ENCODE data around the gene SETX.

DNA sequence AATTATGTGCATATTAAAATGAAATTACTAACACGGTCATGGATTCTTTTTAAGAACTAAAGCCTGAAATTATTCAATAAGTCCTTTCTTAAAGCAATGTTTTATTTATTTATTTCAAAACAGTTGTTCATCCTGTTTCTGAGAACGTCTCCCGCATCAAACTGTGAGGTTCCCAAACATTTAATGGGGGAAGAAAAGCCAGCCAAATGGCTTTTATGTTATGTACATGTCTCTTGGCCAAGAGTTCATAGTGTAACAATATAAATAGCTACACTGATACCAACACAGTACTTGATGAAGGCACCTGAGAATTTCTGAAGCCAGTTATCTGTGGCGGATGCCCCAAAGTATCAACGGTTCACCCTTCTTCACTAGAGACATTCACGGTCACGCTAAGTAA lies 36.2 kb upstream of the SETX start:
- no peak for TF ChIP-seq POLR2A (IDR thresholded peaks at IDR 0.05)
- TF ChIP-seq, protein P1, sequence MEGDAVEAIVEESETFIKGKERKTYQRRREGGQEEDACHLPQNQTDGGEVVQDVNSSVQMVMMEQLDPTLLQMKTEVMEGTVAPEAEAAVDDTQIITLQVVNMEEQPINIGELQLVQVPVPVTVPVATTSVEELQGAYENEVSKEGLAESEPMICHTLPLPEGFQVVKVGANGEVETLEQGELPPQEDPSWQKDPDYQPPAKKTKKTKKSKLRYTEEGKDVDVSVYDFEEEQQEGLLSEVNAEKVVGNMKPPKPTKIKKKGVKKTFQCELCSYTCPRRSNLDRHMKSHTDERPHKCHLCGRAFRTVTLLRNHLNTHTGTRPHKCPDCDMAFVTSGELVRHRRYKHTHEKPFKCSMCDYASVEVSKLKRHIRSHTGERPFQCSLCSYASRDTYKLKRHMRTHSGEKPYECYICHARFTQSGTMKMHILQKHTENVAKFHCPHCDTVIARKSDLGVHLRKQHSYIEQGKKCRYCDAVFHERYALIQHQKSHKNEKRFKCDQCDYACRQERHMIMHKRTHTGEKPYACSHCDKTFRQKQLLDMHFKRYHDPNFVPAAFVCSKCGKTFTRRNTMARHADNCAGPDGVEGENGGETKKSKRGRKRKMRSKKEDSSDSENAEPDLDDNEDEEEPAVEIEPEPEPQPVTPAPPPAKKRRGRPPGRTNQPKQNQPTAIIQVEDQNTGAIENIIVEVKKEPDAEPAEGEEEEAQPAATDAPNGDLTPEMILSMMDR (IDR thresholded peaks at IDR 0.05) = no peak

Measured in breast epithelium (tissue), 3 donors.